HG03558 (cell line): Measurements from ENCODE around the gene MLF1.
A peak's percentile ranks its signal among the peaks of the same experiment; 100 is the strongest.

Source experiments
- ATAC-seq: cut with Tn5 transposase; IDR thresholded peaks from one replicate; pipeline ENCODE4 v1.9.1; 2021; ENCODE audit warnings: moderate number of reproducible peaks; ENCODE audit not compliant: unreplicated experiment; ENCODE audit errors: extremely low read depth

The MLF1 gene

DNA sequence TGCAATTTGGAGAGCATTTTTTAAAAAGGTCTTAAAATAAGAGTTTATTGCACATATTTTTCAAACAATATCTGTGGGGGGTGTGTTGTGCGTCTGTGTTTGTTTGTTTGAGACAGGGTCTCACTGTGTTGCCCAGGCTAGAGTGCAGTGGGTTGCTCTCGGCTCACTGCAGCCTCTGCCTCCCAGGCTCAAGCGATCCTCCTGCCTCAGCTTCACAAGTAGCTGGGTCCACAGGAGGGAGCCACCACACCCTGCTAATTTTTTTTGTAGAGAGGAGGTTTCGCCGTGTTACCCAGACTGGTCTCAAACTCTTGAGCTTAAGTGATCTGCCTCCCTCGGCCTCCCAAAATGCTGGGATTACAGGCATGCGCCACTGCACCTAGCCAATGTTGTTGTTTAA, 2.7 kb downstream of the MLF1 start:
- ATAC-seq = no peak

DNA sequence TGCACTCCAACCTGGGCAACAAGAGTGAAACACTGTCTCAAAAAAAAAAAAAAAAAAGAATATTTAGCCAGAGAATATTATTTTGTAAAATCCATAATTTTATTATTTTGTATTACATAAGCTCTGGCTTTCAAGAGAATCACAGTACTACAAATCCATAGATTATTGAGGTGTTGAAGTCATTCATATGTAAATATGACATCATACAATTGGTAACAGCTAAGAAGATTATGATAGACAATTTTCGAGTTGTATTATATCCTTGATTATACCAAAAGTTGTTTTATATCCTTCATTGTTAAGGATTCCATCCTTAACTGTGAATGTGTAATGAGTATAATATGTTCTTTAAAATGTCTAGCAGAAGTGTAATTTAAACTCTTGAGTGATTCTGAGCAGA, 3.7 kb downstream of the MLF1 start:
- ATAC-seq = no peak

DNA sequence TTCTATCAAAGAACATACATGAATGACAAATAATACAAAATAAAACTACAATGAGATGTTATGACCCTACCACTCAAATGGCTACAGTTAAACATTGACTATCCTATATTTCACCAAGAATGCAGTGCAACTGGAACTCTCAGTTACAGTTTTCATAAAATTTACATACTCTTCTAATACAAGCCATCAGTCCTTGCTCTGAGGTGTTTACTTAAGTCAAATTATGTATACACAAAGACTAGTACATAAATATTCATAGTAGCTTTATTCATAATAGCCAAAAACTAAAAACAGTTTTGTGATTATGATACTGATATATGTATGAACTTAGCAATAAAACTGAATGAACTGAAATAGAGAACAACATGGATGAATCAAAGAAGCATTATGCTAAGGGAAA, 19.2 kb downstream of the MLF1 start:
- no peak for ATAC-seq

DNA sequence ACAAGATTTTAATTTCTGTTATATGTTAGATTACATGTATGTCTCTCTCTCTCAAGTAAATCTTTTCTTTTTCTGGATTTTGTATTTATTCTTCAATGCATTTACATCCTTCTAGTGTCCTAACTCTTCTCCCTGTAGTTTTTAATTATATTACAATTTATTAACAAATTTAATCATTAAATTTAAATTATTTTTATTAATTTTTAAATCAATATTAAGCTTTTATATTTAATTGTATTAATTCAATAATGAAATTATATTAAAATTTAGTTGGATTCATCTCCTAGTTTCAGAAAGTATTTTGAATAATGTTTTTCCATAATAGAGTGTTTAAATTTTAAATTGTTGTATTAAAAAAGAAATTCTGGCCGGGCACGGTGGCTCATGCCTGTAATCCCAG, 29.8 kb downstream of the MLF1 start:
- ATAC-seq = no peak

DNA sequence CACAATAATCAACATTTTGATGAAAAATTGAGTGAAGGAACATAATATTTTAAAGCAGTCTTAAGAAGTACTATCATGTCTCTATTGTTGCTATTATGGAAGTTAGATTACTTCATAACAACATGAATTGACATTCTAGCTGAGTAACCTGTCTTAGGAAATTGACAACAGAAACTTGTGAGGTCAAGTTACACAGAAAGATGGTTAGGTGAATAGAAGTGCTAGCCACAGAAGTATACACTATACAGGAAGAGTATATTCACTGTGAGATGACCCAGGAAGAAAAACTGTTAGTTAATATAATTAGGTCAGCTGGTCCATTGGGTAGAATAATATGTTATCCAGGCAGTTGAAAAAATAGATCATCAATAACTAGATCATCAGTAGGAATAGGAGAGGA, 31.2 kb downstream of the MLF1 start:
- no peak for ATAC-seq

DNA sequence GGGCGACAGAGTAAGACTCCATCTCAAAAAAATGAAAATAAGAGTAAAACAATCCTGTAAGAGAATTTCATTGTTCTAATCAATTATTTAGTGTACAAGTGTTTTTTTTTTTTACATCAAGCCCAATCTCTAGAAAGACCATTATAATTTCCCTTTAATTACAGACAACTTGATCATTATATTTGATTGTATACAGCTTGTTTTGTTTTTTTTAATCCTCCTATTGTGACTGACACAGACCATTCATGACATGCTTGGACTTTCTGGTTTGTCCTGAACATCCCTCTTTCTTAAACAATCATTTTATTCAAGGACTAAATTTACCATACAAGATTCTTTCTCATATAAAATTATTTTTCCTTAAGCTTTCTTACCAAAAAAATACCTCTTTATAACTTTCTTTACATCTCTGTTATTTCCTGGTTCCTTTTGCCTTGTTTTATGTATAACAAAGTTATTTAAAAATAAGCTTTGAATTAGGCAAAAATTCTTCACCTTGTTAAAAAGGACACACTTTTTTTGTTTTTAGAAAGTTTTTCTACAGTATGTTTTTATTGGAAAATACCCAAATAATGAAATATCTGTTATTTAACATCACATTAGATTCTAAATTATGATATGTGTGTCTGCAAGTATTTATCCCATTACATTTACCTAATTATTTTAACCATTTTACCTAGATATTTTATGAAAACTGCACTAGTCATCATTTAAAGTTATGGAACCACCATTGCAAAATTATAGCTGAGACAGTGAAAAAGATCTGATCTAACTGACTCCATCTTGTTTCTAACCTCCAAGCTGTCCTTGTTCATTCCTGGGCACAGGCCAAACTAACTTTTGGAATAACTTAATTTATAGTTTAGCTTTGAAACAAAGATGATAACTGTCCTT, 47.2 kb downstream of the MLF1 start:
- ATAC-seq = no peak

DNA sequence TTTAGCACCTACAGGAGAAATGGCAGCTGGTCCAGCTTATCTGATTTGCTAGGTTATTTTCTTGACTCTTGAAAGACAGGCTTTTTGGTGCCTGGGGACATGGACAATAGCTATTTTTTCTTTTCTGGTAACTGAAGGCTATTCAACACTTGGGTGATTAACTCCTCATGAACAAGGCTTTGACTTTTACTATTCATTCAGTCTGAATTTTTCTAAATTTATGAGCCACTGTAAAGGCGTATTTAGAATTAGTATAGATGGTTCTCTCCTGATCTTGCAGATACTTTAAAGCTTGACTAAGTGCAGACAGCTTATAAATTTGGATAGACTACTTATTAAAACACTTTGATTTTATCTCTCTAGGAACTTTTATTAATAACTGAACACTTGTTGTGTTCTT, 54.9 kb downstream of the MLF1 start:
- no peak for ATAC-seq

DNA sequence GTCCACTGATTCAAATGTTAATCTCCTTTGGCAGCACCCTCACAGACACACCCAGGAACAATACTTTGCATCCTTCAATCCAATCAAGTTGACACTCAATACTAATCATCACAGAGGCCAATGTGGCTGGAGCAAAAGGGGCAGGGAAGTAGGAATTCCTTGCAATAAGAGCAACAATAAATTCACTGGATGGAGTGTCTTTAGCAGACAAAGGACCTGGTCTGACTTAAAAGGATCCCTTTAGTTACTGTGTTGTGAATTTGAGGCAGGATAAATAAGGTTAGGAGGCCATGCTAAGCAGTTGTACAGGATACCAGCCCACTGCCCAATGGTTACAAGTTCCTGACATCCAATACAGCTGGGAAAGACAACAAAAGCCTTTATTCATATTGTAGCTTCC, 61.0 kb downstream of the MLF1 start:
- ATAC-seq = no peak

DNA sequence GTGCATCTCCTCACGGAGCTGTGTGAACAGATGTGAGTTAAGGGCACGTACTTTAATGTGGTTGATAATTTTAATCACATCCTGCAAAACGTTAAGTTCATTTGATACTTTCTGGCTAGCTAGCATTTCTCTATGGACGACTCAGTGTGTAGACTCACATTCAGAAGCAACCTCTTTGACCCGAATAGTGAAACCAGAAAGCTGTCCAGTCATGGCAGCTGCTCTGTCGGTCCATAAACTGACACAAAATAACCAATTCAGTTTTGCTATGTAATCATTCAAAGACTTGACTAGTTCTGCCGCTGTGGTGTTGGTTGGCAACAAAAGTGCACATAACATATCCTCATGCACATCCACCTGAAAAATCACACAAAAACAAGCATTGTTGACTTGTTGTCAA, 69.7 kb downstream of the MLF1 start:
- no peak for ATAC-seq

DNA sequence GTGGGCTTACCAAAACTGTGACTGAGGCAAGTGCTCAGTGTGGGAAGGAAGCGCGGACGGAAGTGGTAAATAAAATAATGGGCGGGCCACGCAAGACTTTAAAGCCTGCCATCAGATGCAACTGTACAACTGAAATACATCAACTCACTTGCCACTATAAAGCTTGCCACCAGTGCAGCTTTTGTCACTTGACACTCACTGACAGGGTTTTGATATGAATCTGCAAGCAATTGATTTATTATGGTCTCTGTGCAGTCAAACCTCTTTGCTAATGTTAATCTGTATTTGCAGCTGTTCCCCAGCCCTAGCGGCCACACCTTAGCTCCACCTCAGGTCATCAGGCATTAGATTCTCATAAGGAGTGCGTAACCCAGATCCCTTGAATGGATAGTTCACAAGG, 71.0 kb downstream of the MLF1 start:
- ATAC-seq = no peak

DNA sequence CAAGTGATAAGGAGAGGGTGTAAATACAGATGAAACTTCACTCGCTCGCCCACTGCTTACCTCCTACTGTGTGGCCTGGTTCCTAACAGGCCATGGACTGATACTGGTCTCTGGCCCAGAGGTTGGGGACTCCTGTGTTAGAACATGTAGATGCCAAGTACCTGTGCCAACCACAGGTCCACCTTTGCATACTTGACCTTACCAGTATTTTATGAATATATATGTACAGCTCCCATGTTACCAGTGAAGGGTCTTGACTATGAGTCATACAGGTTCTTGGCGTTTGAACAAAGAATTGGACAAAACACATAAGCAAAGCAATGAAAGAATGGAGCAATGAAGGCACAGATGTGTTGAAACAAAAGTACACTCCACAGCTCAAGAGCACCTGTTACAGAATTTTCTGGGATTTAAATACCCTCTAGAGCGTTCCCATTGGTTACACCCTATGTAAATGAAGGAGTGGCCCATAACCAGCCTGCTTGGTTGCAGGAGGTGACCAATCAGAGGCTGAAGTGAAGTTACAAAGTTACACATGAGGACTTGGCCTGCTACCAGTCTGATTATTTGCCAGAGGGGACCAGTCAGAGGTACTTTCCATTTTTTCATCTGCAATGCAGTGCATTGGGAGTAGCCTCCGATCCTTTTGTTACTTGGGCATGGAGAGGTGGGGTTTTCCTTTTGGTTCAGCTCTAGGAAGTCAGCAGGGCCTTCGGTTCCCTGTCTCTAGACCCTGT, 71.6 kb downstream of the MLF1 start:
- no peak for ATAC-seq

DNA sequence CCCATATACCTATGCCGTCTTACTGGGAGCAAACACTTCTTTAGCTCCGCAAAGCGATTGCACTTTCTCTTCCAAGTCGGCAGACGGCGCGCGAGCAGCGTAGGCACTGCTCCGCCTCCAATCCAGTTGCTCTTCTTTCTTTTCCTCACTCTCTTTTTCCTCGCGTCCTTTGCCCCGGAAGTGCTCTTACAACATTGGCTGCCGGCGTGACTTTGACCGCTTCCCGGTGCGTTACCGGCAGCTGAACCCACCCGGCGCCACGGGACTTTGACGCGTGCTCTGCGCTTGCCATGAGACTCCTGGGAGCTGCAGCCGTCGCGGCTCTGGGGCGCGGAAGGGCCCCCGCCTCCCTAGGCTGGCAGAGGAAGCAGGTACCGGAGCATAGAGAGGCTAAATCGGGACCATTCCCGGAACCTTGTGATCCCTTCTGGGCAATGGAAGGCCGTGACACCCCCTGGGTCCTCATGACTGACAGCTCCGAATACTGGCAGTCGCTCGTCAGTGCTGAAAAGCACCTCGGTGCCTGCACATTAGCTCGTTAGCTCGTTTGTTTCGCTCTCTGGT, 73.4 kb downstream of the MLF1 start, which contains the start of gene GFM1:
Gene GFM1, plus strand, starts transcription at position 183 of the 564 bp plus-strand sequence. Its CDS starts 108 bp downstream, at position 291.
- peak; percentile 100 for ATAC-seq

DNA sequence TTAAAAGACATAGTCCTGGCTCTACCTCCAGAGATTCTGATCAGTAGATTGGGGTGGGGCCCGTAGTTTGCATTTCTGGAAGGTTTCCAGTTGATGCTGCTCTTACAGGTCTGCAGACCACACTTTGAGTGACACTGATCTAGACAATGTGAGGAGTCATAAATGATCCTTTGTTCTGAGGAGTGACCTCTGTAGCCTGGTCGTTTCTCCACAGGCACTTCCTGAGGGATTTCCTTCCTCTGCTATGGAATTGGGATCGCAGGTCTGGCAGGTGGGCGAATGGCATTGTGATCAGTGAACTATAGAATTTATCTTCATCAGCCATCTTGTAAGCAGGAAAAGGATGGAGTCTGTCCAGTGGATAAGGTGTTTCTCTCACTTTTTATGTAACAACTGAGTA, 78.8 kb downstream of the MLF1 start:
- no peak for ATAC-seq

DNA sequence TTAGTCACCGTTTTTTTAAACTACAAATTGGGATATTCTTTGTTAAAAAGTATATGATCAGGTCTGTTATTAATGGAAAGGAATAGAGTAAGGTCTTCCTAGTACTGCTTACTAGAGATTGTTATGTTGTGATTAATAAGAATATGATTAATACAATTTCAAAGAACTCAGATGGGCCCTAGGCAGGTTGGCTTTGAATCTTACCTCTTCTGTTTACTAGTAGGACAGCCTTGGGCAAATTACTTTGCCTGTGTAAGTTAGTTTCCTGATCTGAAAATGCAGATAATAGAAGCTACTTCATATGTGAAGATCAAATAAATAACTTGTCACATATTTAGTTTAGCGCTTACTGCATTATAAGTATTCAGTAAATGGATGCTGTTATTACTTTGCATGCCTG, 80.2 kb downstream of the MLF1 start:
- no peak for ATAC-seq

DNA sequence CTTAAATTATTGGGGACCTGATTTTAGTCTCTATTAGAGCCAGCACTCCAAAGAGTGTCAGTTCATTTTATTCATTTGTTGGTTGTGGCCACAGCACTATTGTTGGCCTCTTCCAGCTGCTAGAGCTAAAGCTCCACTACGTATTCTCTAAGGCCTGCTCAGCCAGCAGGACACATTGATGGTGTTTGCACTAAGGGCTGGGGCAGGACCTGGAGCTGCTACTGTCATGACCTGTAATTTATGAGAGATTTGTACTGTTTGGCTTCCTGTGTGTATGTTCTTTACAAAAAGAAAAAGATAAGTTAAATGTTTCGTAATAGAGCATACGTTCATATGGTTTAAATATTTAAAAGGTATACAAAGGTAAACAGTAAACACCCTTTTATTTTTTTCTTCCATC, 81.5 kb downstream of the MLF1 start:
- no peak for ATAC-seq
